H1 (cell line): ENCODE results near the gene SLC2A4RG.

Experiments used
- CBX5 ChIP-seq: fragments of 300-800, 300-1000 bp; sonication (generic); IDR thresholded peaks from 2 replicates; pipeline ENCODE4 v1.7.1; 2016; ENCODE audit warnings: antibody characterized with exemption, low read length, low read depth
- EP300 ChIP-seq, 2 experiments: IDR thresholded peaks; 1 replicate in 1 of 2; 2 replicates in 1 of 2; pipeline ENCODE4 v1.6.1; 2011 to 2012; ENCODE audit warnings: low read depth in 2 of 2, low read length in 2 of 2, mild to moderate bottlenecking in 2 of 2, borderline replicate concordance in 1 of 2, inconsistent platforms in 1 of 2, moderate library complexity in 1 of 2

GRCh38 chr20:63694584-63695423 lies 44.8 kb upstream of the SLC2A4RG start:
- TF ChIP-seq CBX5 = no peak
- no peak for TF ChIP-seq EP300 (IDR thresholded peaks at IDR 0.05; ENCODE audit: borderline replicate concordance in 1 of 2, low read depth in 2 of 2, low read length in 2 of 2)
